ENCODE results near the gene ASIC3.
"Not testable (repeated sequence)": the region's sequence is repeated elsewhere in the genome, so short reads cannot be mapped to it uniquely, and the experiment has no call there.

The ASIC3 gene

GRCh38 chr7:151014950-151015349, 33.4 kb upstream of the ASIC3 start:
- DNase-seq: no peak

DNA sequence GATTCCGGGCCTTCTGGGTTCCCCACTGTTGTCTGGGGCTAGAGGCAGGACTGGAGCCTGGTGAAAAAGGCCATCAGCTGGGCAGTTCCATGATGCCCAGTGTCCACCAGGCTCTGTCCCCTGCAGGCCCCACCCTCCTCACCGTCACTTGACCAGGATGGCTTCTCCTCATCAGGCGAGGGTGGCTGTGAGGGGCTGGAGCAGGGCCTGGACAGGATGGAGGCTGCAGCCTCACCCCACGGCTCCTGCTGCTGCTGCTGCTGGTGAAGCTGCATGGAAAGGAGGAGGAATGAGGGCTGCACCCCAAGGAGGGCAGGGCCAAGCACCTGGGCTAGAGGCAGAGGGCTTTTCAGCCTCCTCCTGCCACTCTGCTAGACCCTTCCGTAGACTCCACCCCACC, 32.4 kb upstream of the ASIC3 start:
- no peak for DNase-seq

DNA sequence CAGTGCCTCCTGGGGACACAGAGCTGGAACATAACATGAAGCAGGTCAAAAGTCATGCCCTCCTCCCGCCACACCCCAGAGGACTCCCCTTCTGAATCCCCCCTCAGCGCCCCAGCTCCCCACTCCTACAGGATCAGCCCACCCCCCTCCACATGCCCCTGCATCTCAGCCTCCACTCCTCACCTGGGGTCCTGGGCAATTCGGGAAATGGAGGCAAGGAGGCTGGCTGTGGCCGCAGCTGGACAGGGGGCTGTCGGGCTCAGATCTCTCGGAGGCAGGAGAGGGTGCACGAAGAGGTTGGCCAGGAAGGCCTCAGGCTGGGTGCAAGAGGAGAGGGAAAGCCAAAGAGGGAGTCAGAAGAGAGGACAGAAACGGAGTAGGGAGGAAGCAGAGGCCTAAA, 31.8 kb upstream of the ASIC3 start:
- no peak for DNase-seq

- no peak for DNase-seq
Measured at GRCh38 chr7:151016942-151017341, 31.4 kb upstream of the ASIC3 start.

GRCh38 chr7:151017370-151017952, 30.9 kb upstream of the ASIC3 start:
- no peak for DNase-seq

DNA sequence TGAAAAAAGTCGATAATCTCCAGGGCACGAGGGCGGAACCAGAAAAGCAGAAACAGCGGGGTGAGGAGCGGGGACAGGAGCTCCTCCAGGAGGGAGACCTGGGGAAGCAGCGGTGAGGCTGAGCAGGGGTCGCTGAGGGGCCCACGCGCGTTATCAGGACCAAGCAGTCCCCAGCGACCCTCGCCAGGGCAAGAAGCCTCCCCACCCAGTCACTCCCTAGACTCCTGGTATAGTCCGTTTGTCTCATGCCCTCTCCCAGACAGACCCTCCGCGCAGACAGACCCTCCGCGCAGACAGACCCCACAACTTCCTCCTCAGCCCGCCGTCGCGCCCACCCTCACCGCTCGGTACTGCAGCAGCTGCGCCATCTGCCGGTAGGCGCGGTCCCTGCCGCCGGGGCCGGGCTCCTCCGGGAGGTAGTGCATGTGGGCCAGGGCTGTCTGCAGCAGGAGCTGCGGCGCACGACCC, 30.3 kb upstream of the ASIC3 start:
- DNase-seq: peak; percentile 88

DNA sequence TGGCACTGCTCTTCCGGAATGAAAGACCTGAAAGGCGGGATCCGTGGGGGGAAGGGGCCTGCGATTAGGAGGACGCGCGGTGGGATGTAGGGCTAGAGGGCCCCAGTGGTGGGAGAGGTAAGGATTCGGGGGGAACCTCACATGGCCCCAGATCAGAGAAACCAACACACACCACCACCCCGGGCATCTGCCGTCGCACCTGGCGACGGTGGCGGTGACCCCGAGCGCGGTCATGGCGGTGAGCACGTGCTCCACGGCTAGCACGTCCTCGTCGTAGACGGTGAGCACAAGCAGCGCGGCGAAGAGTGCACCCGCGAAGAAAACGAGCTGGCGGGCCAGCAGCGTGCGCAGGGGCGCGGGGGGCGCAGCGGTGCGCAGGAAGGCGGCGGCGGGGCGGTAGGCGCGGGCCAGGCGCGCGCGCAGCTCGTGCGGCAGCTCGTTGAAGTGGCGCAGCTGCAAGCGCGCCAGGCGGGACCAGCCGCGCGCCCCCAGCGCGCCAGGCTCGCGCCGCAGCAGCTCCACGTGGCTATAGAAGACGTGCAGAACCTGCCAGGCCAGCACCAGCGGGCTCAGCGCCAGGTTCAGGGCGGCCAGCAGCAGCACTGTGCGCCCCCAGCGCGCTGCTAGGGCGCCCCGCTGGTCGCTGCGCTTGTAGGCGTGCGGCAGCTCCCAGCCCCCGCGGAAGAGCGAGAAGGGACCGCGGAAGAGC, 29.8 kb upstream of the ASIC3 start:
- peak; percentile 70 for DNase-seq

GRCh38 chr7:151019130-151019447, 29.2 kb upstream of the ASIC3 start:
- DNase-seq: no peak

- no peak for DNase-seq
Measured at GRCh38 chr7:151020231-151020630, 28.1 kb upstream of the ASIC3 start.

DNA sequence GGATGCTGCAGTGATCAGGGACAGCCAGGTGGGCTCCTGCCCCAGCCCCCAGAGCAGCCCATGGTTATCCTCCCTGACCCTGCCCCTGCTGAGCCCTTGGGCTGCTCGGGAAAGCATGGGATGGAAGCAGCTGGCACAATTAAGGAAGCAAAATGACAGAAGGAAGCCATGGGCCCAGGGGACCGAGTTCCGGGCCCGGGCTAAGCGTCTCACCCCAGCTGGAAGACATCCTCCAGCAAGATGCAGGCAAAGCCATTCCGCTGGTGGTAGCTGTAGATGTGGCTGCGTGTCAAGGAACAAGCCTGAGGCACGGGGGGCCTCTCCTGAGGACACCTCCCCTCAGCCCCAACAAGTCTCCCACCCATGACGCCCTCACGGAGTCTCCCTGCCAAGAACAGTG, 25.1 kb upstream of the ASIC3 start:
- DNase-seq: no peak

- DNase-seq: no peak
Measured at GRCh38 chr7:151024435-151025056, 23.8 kb upstream of the ASIC3 start, which contains the start of gene ATG9B. Gene ATG9B, minus strand, starts transcription at chr7:151024494. Its CDS starts 71 bp downstream, at chr7:151024423.

- DNase-seq: no peak
Measured at GRCh38 chr7:151025924-151026671, 22.2 kb upstream of the ASIC3 start.

DNA sequence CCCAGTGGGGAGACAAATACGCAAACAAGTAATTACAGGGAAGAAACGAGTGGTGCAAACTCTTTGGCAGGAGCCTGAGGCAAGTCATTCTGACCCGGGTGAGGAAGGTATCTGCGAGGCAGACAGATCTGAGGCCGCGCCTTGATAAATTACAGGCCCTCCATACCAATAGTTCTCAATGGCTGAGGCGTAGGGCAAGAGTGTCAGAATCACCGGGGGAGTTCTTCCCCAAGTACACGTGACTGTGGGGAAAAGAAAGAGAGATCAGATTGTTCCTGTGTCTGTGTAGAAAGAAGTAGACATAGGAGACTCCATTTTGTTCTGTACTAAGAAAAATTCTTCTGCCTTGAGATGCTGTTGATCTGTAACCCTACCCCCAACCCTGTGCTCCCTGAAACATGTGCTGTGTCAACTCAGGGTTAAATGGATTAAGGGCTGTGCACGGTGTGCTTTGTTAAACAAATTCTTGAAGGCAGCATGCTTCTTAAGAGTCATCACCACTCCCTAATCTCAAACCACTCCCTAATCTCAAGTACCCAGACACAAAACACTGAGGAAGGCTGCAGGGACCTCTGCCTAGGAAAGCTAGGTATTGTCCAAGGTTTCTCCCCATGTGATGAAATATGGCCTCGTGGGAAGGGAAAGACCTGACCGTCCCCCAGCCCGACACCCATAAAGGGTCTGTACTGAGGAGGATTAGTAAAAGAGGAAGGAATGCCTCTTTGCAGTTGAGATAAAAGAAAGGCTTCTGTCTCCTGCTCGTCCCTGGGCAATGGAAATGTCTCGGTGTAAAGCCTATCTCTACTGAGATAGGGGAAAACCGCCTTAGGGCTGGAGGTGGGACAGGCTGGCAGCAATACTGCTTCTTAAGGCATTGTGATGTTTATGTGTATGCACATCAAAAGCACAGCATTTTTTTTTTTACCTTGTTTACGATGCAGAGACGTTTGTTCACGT, 21.3 kb upstream of the ASIC3 start:
- DNase-seq: not testable (repeated sequence)

DNA sequence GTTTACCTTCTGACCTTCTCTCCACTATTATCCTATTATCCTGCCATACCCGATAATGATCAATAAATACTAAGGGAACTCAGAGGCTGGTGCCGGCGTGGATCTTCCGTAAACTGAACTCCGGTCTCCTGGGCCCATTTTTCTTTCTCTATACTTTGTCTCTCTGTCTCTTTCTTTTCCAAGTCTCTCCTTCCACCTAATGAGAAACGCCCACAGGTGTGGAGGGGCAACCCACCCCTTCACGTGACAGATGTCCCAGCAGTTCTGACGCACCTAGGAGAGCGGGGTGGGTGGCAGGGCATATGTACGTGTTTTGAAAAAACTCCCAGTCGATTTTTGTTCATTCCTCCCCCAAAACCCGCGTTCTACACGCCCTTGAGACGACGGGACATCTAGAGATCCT, 20.6 kb upstream of the ASIC3 start:
- not testable (repeated sequence) for DNase-seq

DNA sequence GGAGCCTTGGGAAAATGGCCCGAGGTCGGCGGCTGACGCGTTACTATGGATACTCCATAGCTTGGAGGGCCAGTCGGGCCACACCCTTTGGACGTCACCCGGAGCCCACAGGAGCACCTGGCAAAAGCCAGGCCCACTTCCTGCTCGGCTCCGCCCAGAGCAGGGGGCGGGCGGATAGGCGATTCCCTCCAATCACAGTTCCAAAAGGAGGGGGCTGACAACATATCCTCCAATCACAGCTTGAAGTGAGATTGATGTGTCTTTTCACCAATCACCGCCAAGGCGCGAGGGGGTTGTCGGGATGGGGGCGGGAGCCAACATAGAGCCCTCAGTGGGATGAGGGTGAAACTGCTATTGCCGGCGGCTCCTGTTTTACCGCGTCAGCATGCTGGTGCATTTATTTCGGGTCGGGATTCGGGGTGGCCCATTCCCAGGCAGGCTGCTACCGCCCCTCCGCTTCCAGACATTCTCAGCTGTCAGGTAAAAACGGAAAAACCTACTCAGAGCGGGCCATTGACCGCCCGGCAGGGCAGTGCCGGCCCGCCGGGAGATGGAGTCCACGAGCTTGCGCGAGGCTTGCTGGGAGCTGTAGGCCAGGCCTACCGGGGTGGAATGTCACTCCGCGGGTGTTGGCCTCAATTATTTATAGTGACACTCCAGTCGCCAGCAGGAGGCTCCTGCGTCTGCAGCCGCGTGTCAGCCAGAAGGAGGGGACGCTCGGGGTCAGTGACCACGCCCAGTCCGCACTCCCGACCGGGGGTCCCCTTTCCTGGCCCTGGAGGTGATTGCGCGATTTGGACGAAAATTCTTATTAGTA, 20.0 kb upstream of the ASIC3 start, which contains the start of gene ABCB8:
Gene ABCB8, plus strand, starts transcription at position 320 of the 817 bp plus-strand sequence. Its CDS starts 66 bp downstream, at position 386.
- peak; percentile 99 for DNase-seq

GRCh38 chr7:151028948-151029501, 19.3 kb upstream of the ASIC3 start:
- DNase-seq: no peak

DNA sequence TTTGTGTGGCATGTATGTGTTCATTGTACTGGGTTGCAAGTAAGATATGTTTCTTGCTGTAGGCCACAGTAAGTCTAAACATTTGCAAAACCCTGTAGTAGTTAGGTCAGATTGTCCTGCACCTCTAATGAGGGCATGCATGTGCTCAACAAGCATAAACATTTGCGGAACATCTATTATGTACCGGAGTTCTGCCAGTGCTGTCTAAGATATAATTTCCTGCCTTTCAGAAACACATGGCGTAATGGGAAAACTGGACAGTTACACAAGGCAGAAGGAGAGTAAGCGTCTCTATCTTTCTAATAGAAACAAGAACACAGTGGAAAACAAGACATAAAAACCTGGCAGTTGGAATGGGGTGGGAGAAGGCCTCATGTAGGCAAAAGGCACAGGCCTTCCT, 17.3 kb upstream of the ASIC3 start:
- no peak for DNase-seq

- no peak for DNase-seq
Measured at GRCh38 chr7:151032936-151033863, 15.1 kb upstream of the ASIC3 start.

DNA sequence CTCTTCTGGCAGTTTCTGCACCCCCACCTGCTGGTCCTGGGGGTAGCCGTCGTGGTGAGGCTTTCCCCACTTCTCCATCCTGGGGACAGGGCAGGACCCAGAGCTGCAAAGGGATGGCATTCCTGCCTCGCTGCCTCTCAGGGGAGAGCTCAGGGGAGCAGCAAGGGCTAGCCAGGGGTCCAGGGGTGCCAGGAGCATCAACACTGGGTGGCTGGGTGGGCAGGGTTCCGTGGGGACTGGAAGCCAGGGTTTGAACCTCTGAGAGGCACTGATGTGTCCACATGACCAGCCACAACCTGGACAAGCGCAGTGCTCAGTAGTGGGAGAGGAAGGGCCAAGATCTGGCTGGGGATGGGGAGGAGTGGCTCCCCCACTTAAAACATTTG, 14.5 kb upstream of the ASIC3 start:
- no peak for DNase-seq

Data from right forelimb (tissue), 1 donor.